Hepatocyte (in vitro differentiated cells): ENCODE data around the gene EEF2K.

Source experiments
- EZH2 ChIP-seq: fragments of 200-600 bp; sonication (generic); IDR thresholded peaks from 2 replicates; pipeline ENCODE4 v1.6.1; 2016; ENCODE audit warnings: antibody characterized with exemption, mild to moderate bottlenecking, borderline replicate concordance
- EZH2phosphoT487 ChIP-seq: fragments of 200-600 bp; sonication (generic); IDR thresholded peaks from one replicate; pipeline ENCODE4 v1.6.1; 2018; ENCODE audit warnings: antibody characterized with exemption, mild to moderate bottlenecking, low read depth, moderate library complexity; ENCODE audit not compliant: unreplicated experiment, severe bottlenecking
- TF ChIP-seq, protein P1 (sequence below): fragments of 200-600 bp; sonication (generic); IDR thresholded peaks from 2 replicates; pipeline ENCODE4 v1.5.1; 2016; ENCODE audit warnings: antibody characterized with exemption, mild to moderate bottlenecking; ENCODE audit not compliant: poor library complexity

GRCh38 chr16:22206842-22207714, 1.0 kb downstream of the EEF2K start:
- TF ChIP-seq, protein P1, sequence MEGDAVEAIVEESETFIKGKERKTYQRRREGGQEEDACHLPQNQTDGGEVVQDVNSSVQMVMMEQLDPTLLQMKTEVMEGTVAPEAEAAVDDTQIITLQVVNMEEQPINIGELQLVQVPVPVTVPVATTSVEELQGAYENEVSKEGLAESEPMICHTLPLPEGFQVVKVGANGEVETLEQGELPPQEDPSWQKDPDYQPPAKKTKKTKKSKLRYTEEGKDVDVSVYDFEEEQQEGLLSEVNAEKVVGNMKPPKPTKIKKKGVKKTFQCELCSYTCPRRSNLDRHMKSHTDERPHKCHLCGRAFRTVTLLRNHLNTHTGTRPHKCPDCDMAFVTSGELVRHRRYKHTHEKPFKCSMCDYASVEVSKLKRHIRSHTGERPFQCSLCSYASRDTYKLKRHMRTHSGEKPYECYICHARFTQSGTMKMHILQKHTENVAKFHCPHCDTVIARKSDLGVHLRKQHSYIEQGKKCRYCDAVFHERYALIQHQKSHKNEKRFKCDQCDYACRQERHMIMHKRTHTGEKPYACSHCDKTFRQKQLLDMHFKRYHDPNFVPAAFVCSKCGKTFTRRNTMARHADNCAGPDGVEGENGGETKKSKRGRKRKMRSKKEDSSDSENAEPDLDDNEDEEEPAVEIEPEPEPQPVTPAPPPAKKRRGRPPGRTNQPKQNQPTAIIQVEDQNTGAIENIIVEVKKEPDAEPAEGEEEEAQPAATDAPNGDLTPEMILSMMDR: no peak
- TF ChIP-seq EZH2: no peak
- no peak for TF ChIP-seq EZH2phosphoT487
